Stimulated activated CD8-positive, alpha-beta memory T cell treated with anti-CD3 and anti-CD28 coated beads, Interleukin-7, amount 100 ng/mL, for 48 hours (primary cell): ENCODE data around the gene PPIP5K1.
A peak's percentile ranks its signal among the peaks of the same experiment; 100 is the strongest.

Experiments used
- DNase-seq, 2 donors: peaks; one replicate each; pipeline ENCODE4 v3.0.0-alpha.2; 2020; ENCODE audit warnings: low read depth in 1 of 2; ENCODE audit errors: extremely low read depth in 1 of 2

PPIP5K1 gene

DNA sequence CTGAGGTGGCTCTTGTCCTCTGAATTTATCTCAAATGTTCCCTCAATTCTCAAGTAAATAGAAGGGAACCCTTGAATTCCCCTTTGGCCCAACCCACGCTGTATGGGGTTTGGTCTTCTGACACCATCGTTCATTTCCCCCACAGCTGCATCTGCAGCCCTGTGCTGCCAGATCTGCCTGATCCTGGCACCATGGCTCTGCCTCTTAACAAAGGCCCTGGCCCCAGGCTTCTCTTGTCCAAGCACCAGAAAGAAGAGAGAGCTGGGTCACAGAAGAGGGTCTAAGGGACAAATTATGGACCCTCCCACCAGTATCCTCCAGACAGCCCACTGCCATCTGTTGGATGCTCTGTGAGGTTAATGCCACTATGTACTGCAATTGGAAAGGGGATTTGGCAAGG is 70.8 kb downstream of the PPIP5K1 start:
- DNase-seq = no peak

DNA sequence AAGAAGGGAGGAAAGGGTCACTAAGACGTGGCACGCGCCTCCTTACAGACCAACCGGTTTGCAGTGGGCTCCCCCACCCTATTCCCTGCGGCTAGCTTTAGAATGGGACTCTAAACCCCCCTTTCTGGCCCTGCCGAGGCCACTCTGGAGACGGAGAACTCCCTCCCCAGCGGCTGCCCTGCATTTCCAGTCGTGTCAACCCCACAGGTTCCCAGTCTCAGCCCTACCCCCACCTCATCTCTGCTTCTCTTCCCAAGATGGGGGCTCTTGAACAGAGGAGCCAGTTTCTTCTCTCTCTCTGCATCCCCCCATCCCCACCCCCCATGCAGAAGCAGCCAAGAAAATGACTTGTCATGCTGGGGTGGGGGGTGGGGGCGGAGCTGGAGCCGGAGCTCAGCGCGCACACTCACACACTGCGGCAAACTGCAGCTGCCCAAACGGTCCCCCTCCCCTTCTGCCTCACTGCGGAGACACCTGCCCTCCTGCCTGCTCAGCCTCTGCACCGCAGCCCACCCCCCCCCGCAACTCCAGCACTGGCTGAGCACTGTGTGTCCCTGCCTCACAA is 71.7 kb downstream of the PPIP5K1 start:
- DNase-seq = no peak

DNA sequence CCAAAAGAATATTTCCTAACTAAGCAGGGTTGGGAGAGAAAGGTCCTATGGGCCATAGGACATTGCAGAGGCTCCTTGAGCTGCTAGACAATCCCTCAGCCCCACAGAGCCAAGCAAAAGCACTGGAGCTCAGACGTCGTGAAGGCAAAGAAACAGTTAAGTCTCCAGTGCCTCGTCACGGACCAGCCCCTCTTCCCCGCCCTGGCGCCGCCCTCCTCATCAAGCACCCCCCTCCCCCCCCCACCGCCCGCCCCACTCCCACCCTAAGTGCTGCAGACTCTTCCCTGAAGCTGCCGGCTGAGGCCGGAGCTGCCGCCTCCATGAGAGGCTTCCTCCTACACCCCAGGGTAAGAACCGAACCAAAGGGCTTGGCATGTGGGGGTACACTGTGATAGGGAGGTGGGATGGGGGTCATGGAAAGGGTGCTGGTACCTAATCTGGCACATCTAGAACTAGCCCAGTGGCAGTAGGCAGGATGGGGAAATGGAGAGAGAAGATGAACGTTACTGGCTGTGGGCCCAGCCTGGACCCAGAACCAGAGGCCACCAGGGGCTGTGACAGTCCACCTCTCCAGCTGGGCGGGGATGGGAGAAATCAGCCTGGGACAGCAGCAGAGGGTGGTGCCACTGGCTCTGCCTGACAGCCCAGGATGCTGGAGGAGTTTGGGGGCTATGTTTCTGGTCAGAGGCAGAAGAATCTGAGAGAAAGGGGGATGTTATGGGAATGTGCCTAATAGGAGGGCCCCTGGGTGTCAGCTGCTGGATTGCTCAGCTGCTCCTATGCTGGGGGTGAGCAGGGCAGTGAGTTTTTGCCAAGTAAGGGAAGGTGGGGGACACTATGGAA is 72.4 kb downstream of the PPIP5K1 start, which contains the start of gene MAP1A:
Gene MAP1A (plus strand): TSS at position 255 of the 843 bp plus-strand sequence. CDS start 3,866 bp downstream, outside the sequence.
- no peak for DNase-seq

DNA sequence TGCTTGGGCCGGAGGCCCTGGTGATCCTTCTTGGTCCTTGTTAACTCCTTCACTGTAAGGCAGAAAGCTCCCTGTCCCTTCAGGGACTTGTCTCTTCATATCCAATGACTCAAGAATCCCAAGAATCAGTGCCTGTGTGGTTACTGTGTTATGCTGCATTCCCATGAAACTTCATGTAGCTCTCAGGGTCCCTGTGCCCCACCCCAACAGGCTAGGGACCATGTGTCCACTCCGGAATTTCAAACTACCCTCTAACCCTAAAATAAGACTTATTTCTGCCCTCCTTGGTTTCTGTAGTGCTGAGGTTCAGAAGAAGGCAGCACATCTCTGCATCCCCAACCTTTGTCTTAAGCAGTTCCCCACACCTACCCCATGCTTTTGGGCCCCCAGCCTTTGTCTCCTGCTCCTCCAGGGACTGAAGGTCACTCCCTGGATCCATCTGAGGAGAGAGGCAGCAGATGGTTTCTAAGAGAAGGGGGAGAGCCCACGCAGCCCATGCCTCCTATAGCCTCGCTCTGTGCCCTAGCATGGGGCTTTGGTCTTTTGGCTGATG is 73.1 kb downstream of the PPIP5K1 start:
- no peak for DNase-seq

DNA sequence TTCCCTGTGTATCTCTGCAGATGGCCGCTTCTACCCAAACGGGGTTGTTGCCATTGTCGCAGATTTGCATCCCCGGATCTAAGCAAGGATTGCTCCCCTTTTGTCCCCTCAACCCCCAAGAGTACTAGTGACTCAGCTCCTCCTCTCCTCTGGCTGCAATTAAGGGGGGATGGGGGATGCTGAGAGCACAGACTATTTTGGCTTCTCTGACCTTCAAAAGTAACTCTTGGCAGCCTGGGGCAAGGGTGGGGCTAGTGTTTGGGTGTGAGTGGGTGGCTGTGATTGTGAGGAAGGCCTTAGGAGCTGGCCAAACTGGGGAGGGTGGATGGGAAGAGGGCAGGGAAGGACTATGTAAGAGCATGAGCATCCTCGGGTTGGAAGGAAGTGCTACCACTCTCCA is 73.8 kb downstream of the PPIP5K1 start:
- DNase-seq = no peak

DNA sequence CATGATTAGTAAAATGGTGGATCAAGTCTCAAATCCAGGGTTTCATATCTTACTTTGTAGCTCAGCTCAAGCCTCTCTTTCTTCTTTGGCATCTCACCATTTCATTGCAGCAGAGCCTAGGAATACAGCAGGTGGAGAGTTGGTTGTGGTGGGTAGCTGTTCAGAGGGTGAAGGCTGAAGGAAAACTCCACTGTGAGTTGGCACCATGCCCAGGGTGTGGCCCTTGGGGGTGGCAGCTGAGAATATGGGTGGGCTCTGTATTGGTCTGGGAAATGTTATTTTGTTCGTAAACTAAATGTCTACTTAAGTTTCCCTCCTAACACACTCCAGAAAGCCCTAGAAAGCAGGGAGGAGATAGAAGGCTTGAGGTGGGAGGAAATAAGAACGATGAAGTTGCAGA is 74.3 kb downstream of the PPIP5K1 start:
- no peak for DNase-seq

DNA sequence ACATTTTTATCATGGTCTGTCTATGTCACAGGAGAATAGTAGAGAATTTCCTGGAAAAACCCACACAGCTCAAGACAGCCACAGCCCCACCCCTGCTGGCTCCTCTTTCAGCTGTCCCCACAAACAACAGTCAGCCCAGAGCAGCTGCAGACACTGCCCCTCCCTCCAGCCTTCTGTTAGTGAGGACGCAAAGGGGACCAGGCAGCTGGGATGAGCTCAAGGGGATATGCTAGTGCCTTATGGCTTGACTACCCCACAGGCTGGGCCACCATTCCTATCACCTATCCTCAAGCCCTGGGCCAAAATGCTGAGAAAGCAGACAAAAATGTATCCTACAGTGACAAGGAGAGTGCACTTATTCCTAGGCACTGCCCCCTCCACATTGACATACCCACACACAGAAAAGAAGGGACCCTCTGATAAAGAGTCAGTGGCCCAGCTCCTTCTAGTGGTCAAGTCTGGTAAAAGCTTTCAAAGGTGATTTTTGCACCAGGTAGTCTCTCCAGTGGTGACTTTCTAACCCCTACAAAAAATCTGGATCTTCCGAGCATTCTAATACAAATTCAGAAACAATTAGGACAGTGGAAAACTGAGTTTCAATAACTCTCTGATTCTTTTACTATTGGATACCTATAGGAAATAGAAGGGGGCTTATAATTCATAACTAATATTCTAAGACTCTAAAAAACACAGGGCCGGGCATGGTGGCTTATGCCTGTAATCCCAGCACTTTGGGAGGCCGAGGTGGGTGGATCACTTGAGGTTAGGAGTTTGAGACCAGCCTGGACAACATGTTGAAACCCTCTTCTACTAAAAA is 75.6 kb downstream of the PPIP5K1 start:
- no peak for DNase-seq

DNA sequence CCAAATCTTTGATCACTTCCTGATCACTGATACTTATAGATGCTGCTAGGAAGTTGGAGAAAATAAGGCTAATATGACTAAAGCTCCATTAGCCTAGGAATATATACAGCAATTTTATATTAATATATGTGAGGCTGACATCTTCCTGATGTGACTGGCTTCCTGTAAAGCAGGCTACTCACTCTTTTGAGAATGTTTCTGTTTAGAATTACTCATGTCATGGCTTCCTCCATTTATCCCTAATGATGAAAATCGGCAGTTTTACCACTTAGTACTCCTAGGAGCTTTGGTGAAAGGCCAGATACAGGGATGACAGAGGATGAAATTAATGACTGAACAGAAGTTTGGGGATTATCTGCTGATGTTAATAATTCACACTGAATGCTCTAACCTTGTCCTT is 76.5 kb downstream of the PPIP5K1 start:
- DNase-seq = no peak

DNA sequence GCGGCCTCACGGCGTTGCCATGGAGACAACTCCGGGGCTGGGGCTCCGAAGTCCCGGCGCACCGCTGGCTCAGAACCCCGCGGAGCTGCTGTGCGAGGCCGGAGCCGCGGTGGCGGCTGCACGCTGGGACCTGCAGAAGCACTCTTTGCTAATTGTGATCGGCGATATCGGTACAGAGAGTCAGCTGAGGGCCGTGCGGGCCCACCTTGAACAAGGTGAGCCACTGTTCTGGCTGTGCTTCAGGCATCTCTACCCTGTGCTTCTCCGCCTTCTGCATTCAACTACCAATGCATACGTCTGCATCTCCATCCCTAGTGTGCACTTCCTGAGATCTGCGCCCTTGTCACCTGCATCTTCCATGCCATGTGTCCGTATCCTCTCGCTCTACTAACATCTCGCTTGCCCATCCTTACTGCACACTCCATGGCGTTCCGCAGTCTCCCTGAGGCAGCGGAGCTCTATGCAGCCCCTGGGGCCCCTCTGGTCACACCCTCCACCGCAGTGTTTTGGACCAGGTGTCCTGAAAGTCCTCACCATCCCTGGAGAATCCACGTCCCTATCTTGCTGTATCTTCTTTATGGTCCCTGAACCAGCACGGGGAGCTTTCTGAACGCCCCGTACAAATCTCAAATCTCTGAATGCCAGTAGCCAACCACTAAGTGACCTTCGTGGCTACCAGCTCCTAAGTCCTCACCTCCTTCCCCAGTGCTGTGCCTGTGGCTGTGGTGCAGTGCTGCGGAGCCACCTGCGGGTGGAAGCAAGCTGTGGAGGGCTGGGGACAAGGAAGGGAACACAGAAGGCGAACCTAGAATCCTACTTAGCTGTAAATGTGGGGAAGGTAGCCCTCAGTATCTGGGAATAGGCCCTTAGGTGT is 78.8 kb downstream of the PPIP5K1 start:
- DNase-seq = no peak

DNA sequence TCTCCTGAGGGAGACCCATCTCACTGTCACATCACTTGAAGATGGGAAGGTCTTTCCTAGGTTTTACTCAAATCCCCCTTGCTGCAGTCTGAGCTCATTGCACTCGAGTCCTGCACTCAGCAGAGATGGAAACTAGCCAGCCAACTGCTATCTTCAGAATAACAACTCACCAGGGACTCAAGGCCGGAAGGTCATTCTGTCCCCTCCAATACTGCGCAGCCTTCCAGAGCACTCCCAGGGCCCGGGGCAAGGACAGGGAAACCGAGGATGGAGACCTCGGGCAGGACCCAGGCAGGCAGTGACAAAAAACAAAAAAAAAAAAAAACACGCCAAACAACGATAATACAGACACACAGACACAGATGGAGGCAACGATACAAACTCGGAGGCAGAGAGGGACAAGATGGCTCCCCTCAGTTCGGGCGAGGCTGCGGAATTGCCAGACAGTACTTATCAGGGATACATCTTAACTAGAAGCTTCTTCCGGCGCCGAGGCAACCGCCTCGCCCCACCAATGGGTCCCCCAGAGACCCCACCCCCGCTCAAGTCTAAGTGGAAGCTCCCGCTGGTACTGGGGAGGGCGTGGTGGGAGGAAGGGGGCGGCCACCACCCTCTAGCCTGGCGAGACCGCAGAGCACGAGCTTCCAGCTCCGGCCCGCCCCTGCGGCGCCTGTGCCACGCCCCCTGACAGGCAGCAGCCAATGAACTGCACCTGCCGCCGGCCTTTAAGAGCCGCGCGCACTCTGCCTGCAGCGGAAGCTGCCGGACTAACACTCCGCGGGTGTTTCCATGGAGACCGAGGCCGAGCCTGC is 79.6 kb downstream of the PPIP5K1 start:
- peak; percentile 96 to 97 for DNase-seq

DNA sequence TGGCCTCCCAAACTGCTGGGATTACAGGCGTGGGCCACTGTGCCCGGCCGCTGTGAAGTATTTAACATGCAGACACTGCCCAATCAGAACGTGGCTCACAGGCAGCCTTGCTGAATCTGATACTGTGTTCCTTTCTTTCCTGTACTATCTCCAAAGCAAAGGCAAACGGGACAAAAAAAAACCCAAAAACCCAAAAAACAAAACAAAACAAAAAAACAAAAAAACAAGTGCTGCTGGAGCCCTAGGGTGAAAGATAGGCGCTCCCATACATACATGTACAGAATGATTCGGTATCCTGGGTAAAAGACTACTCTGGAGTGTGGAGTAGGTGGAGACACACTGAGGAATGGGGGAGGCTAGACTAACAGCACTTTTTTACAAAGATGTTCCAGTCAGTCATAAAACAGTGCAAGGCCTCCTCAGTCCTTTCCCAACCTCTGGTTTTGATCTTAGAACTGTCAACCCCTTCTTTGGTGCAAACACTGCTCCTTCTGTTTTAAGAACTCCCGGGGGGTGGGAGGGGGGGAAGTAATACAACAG is 80.3 kb downstream of the PPIP5K1 start:
- no peak for DNase-seq

DNA sequence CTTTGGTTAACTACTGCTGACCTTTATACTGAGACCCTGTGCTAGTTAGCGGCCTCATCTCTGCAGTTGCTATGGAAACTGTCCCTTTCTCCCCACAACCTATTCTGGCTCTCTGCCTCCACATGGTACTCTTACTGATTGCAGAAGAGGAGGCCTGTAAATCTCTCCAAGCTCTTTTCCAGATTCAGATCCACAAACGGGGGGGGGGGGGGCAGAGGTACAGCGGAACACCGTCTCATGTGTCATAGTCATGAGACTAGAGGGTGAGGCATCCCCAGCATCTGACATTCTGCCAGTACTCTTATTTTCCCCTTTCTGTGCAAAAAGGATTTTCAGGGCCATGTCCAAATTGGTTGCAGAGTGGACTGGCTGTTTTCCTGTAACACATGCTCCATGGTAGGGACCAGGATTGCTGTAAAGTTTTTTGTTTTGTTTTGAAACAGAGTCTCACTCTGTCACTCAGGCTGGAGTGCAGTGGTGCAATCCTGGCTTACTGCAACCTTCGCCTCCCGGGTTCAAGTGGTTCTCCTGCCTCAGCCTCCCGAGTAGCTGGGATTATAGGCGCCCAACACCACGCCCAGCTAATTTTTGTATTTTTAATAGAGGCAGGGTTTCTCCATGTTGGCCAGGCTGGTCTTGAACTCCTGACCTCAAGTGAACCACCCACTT is 80.9 kb downstream of the PPIP5K1 start:
- no peak for DNase-seq

DNA sequence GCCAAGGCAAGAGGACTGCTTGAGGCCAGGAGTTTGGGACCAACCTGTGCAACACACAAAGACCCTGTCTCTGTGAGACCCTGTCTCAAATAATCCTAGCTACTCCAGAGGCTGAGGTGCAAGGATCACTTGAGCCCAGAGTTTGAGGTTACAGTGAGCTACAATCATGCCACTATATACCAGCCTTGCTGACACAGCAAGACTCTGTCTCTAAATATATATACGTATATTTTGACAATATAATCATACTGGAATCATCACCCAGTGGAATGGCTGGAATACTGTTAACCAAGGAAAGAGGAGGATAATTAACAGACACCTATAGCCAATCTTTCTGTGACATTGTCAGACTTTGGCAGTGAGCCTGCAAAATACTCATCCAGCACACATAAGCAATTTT is 81.6 kb downstream of the PPIP5K1 start:
- DNase-seq = no peak

DNA sequence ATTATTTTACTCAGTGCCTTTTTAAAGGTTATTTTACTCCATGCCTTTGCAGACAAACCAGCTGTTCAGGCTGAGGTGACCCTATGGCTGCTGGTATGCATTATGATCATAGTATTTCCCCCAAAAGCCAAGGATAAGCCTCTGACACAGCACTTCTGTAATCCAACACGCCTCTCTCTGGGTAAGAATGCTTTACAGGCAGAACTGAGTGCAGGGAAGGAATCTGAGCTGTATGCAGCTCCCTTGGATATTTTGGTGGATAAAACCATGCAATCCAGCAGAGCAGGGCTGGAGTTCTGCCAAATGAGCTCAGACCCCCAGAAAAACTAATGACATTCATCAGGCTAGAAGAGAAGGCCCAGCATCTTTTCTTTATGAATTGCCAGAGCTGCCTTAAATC is 84.3 kb downstream of the PPIP5K1 start:
- DNase-seq = no peak

DNA sequence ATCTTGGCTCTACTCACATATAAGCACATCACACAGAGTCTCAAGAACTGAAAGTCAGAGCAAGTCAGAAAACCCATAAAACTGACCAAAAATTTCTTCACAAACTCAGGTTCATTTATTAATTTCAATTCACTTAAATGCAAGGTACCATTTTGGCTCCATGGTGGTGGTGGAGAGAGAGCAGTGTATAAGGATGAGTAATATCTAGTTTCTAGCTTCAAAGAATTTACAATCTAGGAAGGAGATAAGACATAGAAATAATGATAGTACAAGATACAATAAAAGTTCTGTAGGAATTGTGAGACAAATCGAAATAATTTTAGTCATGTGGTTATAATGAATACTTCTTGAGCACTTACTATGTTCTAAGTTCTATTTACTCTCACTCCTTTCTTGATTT is 90.4 kb downstream of the PPIP5K1 start:
- no peak for DNase-seq

DNA sequence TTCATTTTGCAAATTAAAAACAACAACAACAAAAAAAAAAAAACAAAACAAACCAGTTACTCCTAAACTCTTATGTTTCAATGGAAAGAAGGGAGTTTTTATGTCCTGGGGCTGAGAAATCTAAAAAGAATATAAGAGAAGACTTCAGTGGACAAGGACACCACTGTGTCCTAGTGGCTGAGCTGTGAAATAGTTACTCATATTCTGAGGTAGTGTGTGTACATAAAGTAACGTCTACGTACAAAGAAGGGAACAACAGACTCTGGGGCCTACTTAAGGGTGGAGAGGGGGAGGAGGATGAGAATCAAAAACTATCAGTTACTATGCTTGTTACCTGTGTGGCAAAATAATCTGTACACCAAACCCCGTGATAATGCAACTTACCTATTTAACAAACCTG is 91.0 kb downstream of the PPIP5K1 start:
- no peak for DNase-seq

DNA sequence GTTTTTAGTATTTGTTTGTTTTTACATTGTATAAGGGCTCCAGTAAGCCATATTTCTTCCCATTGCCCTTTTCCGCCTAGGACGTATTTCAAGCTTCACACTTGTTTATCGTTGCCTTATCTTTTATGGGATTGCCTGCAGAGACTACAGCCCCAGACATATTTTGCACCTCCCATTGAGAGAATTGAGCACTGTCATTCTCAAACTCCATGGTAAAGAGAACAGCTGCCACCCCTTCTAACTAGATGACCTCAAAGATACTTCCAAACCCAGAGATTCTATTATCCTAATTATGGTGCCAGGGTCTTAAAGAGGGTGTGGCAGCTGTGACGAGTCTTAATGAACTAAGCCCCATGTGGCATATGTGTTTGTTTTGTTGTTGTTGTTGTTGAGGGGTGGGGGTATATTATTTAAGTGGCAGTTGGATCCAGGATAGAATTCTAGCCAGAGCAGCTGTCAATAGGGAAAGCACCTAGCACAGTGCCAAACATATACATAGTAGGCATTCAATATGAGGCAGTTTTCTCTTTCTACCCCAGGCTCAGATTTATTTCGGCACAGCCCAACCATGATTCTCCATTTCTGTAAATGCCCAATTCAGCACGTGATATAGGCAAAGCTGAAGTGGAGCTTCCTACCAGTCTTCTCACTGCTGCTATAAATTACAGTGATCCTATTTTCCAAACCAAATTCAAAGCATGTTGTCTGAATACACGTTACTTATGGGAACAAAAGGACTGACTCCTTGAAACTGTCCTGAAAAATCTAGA is 96.1 kb downstream of the PPIP5K1 start:
- DNase-seq = no peak
